ENCODE data around the gene TNRC6A.
"Not testable (repeated sequence)": the region's sequence is repeated elsewhere in the genome, so short reads cannot be mapped to it uniquely, and the experiment has no call there.

The TNRC6A gene

GRCh38 chr16:24758373-24758772 is 28.9 kb downstream of the TNRC6A start:
- no peak for DNase-seq (ENCODE audit: low spot score)

DNA sequence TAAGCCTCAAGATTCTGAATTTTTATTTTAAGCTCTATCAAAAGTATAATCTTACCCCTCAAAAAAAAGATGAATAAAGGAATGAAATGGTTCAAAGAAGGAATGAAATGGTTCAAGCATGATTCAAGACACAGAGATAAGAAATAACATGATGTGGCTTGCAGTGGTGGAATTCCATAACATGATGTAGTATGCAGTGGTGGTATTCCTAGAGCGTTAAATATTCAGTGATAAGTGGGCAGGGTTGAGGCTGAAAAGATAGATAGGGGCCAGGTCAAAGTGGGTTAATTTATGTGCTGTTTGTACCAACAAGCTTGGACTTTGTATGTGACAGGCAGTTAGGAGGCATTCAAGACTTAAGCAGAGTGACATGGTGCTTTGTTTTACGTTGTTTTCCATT is 29.6 kb downstream of the TNRC6A start:
- no peak for DNase-seq (ENCODE audit: low spot score)

GRCh38 chr16:24761526-24761925 is 32.1 kb downstream of the TNRC6A start:
- DNase-seq (ENCODE audit: low spot score), result no peak

GRCh38 chr16:24764916-24765315 is 35.5 kb downstream of the TNRC6A start:
- no peak for DNase-seq (ENCODE audit: low spot score)

DNA sequence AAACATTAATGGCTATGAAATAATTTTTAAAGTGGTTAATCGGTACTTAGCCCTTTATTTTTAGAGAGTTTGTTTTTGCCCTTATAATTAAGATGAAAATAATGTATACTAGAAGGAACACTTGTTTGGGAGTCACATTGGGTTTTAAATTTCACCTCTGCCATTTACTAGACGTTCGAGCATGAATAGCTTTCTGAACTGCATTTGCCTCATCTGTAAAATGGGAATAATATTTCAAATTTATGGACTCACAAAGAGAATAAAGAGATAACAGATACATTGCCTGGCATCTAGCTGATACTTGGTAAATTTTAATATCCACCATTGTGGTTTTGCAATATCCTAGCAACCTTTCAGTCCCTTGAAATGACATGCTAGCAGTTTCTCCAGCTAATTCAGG is 36.6 kb downstream of the TNRC6A start:
- no peak for DNase-seq (ENCODE audit: low spot score)

DNA sequence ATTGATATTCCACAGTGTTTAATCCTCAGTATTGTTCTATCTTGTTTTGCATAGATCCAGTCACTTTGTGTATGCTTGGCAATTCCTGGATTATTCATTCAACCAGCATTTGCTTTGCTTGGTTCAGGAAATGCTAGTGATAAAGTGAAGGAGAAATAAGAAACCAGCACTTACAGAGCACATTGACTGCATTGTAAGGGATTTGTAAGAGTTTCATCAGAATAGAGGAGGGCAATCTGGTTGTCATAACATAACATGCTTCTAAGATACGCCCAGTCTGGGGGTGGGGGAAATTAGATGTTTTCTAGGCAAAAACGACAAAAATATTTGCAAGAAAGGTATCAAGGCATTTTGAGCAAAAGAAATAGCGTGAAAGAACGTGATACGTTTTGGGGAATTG is 40.4 kb downstream of the TNRC6A start:
- DNase-seq (ENCODE audit: low spot score), result no peak

GRCh38 chr16:24771132-24771778 is 41.8 kb downstream of the TNRC6A start:
- no peak for DNase-seq (ENCODE audit: low spot score)

- no peak for DNase-seq (ENCODE audit: low spot score)
These were observed 42.3 kb downstream of the TNRC6A start for GRCh38 chr16:24771779-24772157.

- DNase-seq (ENCODE audit: low spot score), result no peak
These were observed 44.4 kb downstream of the TNRC6A start for GRCh38 chr16:24773771-24774427.

DNA sequence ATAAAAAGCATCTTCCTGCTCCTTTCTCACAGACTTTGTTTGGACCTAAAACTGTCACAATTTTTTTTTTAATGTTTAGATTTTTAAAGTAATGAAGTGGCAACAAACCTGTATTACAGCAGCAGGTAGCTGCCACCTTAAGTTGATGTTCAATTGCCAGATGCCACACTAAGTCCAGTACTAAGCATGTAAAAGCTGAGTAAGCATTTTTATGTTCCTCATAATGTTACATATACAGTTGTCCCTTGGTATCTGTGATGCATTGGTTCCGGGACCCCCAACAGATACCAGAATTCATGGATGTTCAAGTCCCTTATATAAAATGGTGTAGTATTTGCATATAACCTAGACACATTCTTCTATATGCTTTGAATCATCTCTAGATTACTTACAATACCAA is 45.1 kb downstream of the TNRC6A start:
- no peak for DNase-seq (ENCODE audit: low spot score)

DNA sequence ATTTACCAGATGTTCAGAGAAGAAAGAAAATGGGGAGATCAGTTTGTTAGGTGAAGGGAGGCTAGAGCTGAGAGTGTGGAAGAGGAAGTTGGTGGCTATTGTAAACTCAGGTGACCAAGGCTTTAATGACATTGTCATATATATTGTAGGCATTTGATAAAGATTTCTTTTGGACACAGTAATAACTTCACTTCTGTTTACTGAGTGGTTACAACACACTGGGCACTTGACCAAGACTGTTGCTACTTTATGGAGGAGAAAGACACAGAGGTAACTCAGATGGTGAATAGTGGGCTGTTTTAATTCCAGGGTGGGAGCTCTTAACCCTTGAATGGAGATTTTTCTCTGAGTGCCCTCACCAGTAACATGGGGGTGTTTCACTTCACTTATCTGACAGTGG is 46.0 kb downstream of the TNRC6A start:
- no peak for DNase-seq (ENCODE audit: low spot score)

DNA sequence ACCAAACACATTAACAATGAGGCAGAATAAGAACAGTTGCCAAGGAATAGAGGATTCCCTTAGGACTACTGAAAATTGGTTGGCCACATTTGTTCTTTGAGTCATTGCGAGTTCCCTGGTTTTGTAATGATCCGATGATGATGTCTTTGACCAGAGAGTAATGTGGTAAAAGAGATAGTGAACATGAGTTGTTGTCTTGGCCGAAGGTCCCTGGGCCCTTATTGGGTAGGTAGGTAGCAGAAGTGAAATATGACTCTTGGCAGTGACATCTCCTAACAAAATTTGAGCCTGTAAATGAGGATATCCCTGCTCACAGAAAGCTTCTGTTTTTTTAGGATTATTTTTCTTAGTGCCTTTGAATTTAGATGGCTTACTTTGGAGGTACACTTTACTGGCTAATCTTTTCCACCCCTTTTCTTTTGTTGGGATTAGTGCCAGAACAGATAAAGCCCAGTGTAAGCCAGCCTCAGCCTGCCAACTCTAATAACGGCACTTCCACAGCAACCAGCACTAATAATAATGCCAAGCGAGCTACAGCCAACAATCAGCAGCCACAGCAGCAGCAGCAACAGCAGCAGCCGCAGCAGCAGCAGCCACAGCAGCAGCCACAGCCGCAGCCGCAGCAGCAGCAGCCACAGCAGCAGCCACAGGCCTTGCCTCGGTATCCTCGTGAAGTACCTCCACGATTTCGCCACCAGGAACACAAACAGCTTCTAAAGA is 47.2 kb downstream of the TNRC6A start:
- DNase-seq (ENCODE audit: low spot score), result no peak

- DNase-seq (ENCODE audit: low spot score), result no peak
These were observed 49.2 kb downstream of the TNRC6A start for GRCh38 chr16:24778671-24779070.

DNA sequence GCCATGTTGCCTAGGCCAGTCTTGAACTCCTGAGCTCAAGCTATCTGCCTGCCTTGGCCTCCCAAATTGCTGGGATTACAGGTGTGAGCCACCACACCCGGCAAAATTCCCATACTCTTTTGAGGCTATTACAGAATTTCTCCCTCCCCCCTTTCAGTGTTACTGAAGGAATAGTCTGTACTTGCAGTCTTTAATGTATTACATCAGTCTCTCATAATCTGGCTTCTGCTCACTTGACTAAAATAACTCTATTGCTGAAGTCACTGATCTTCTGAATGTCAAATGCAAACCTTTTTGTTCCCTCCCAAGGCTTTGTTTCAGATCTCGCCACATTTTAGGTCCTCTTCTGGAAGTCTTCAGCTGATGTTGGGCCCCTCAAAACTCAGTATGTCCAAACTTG is 51.8 kb downstream of the TNRC6A start:
- no peak for DNase-seq (ENCODE audit: low spot score)

DNA sequence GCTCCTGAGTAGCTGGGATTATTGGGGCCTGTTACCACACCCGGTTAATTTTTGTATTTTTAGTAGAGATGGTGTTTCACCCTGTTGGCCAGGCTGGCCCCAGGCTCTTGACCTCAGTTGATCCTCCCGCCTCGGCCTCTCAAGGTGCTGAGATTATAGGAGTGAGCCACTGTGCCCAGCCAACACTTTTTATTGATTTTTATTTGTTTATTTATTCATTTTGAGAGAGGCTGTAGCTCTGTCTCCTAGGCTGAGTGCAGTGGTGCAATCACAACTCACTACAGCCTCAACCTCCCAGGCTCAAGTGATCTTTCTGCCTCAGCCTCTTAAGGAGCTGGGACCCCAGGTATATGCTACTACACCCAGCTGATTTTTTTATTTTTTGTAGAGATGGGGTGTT is 54.7 kb downstream of the TNRC6A start:
- no peak for DNase-seq (ENCODE audit: low spot score)

- DNase-seq (ENCODE audit: low spot score), result no peak
These were observed 60.4 kb downstream of the TNRC6A start for GRCh38 chr16:24789881-24790280.

GRCh38 chr16:24800586-24800985 is 71.1 kb downstream of the TNRC6A start:
- no peak for DNase-seq (ENCODE audit: low spot score)

- DNase-seq (ENCODE audit: low spot score), result no peak
These were observed 72.4 kb downstream of the TNRC6A start for GRCh38 chr16:24801761-24802302.

- DNase-seq (ENCODE audit: low spot score), result no peak
These were observed 76.0 kb downstream of the TNRC6A start for GRCh38 chr16:24805484-24805883.

- no peak for DNase-seq (ENCODE audit: low spot score)
These were observed 77.8 kb downstream of the TNRC6A start for GRCh38 chr16:24807301-24807700.

DNA sequence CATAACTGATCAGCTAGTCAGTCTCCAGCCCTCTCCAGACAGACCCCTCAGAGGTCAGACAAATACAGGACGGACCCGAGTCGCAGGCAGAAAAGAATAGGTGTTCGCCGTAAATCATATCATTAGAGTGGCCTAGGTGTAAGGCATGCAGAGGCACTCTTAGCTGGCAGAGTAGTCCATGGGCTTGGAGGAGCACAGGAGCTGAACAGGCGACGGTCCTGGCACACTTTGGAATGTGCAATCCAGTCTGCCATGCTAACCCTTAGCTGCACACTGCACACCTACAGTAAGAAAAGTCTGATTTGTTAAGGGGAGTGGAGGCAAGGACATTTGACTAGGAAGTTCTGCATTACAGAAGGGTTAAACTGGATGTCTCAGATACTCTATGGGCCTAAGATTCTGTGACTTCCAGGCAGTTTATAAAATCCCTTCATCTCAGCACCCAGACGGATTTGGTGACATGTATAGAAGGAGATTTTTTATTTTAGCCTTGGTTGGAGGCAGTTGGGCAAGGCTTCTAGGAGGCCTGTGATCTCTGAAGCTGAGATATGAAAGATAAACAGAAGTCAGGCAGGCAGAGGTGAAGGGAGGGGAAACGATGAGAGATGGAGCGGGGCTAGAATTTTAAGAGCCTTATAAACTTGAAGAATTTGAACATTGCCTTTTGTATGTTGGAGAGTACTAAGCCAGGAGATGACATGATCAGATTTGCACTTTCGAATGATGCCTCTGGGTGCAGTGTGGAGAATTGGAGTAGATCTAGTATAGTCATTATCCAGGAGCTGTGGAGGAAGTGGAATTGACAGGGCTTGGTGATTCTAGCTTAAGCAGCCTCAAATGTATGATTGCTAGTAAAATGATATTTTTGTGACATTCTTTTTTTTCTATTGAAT is 81.7 kb downstream of the TNRC6A start:
- no peak for DNase-seq (ENCODE audit: low spot score)

DNA sequence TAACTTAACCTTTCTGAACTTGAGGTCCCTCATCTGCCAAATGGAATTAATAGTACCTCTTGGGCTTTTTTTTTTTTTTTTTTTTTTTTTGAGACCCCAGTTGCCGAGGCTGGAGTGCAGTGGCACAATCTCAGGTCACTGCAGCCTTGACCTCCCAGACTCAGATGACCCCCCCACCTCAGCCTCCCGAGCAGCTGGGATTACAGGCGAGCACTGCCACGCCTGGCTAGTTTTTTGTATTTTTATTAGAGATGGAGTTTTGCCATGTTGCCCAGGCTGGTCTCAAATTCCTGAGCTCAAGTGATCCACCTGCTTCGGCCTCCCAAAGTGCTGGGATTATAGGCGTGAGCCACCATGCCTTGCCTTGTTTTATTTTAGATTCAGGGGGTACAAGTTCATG is 83.4 kb downstream of the TNRC6A start:
- not testable (repeated sequence) for DNase-seq (ENCODE audit: low spot score)
